ENCODE measurements around the gene BPIFB6.

The BPIFB6 gene

GRCh38 chr20:33093074-33093473 lies 61.6 kb downstream of the BPIFB6 start:
- Histone ChIP-seq H3K9me3 (ENCODE audit: control insufficient read depth, insufficient read depth, low read depth, low read length) (no peaks in the 10 kb centered on the region), H3K4me1 (ENCODE audit: control insufficient read depth, insufficient read depth, low read length) (no peaks in the 10 kb centered on the region), H3K4me3 (ENCODE audit: low read depth, low read length) (no peak overlapping the region), H3K36me3 (ENCODE audit: control insufficient read depth in 2 of 2, insufficient read depth in 1 of 2, low read length in 2 of 2) (no peaks in the 10 kb centered on the region), H3K27ac (ENCODE audit: extremely low read depth, low read depth, low read length) (no peak overlapping the region)
- CTCF ChIA-PET: no interaction called here
- TF ChIP-seq GFI1B (tag by site-specific recombination; IDR thresholded peaks at IDR 0.05) (no peak), ZFHX2 (tag by site-specific recombination; conservative IDR thresholded peaks at IDR 0.05) (peak; percentile 60), EGR2 (tag by site-specific recombination; IDR thresholded peaks at IDR 0.05; ENCODE audit: low read depth) (peak; percentile 89)
- POLR2A ChIA-PET: no interaction called here

- Histone ChIP-seq H3K27ac (ENCODE audit: extremely low read depth, low read depth, low read length) (no peak overlapping the region), H3K9me3 (ENCODE audit: control insufficient read depth, insufficient read depth, low read depth, low read length) (no peaks in the 10 kb centered on the region), H3K36me3 (ENCODE audit: control insufficient read depth in 2 of 2, insufficient read depth in 1 of 2, low read length in 2 of 2) (no peaks in the 10 kb centered on the region), H3K4me1 (ENCODE audit: control insufficient read depth, insufficient read depth, low read length) (no peaks in the 10 kb centered on the region), H3K4me3 (ENCODE audit: low read depth, low read length) (no peak overlapping the region)
- TF ChIP-seq ZNF596 (tag by site-specific recombination; IDR thresholded peaks at IDR 0.05): no peak
- TF ChIP-seq ZNF366 (tag by site-specific recombination; conservative IDR thresholded peaks at IDR 0.05): peak; percentile 89
- TF ChIP-seq MEIS1 (CRISPR knock-in tag; IDR thresholded peaks at IDR 0.05; ENCODE audit: borderline replicate concordance): no peak
- no peak for TF ChIP-seq SP3 (tag by site-specific recombination; IDR thresholded peaks at IDR 0.05)
- no peak for TF ChIP-seq YY2 (tag by site-specific recombination; IDR thresholded peaks at IDR 0.05)
- TF ChIP-seq ZNF239 (tag by site-specific recombination; IDR thresholded peaks at IDR 0.05): no peak
- TF ChIP-seq EGR2 (tag by site-specific recombination; IDR thresholded peaks at IDR 0.05; ENCODE audit: low read depth): peak; percentile 86
- TF ChIP-seq ZNF561 (tag by site-specific recombination; IDR thresholded peaks at IDR 0.05; ENCODE audit: borderline replicate concordance): no peak
- no peak for TF ChIP-seq KLF7 (tag by site-specific recombination; IDR thresholded peaks at IDR 0.05; ENCODE audit: borderline replicate concordance)
- TF ChIP-seq ZBTB17 (tag by site-specific recombination; IDR thresholded peaks at IDR 0.05): peak; percentile 72
- no peak for TF ChIP-seq ZNF23 (tag by site-specific recombination; IDR thresholded peaks at IDR 0.05; ENCODE audit: borderline replicate concordance)
- no peak for TF ChIP-seq ZNF16 (tag by site-specific recombination; IDR thresholded peaks at IDR 0.05; ENCODE audit: low read depth)
- TF ChIP-seq ZBTB21 (tag by site-specific recombination; IDR thresholded peaks at IDR 0.05): no peak
- no peak for TF ChIP-seq ZNF18 (tag by site-specific recombination; IDR thresholded peaks at IDR 0.05)
- TF ChIP-seq ZNF132 (tag by site-specific recombination; IDR thresholded peaks at IDR 0.05; ENCODE audit: borderline replicate concordance): no peak
- CTCF ChIA-PET: interaction anchor here (0.7 to 3.1 kb wide), 3 partner anchors 198 to 304 kb away, joined by 3 to 15 read pairs (median 11); no protein-coding TSS in a partner anchor
- POLR2A ChIA-PET: no interaction called here
Observed at GRCh38 chr20:33093582-33093981, 62.1 kb downstream of the BPIFB6 start.
